Caco-2 (cell line): ENCODE data around the gene GPR143. TPM values are rescaled to one million over a fixed set of nuclear protein-coding genes. Genes with fewer than 3 reads are reported as not detected.

Experiments
- BruUV-seq: library from RNA; stranded (reverse); fragments of 400-500 nt; replicated peaks from 2 replicates; lab custom pipeline; 2021; lab: Mats Ljungman, UMichigan
- CTCF ChIA-PET: fragments of 300-600 bp; sonication (Branson Sonifier 250); formaldehyde crosslinking; loops from one replicate; lab custom pipeline; 2022; ENCODE audit warnings: antibody characterized with exemption; lab: Charles Lee
- POLR2A ChIA-PET: fragments of 300-600 bp; sonication (Branson Sonifier 250); formaldehyde crosslinking; loops from one replicate; lab custom pipeline; 2022; ENCODE audit warnings: antibody characterized with exemption; lab: Charles Lee
- DNase-seq, 2 experiments: peaks; one replicate each; pipeline versions ENCODE4 v3.0.0 to v3.0.0-alpha.2; 2020 to 2022
- H3K27me3 ChIP-seq: replicated peaks from 2 replicates; pipeline ENCODE4 v1.6.0; 2011; ENCODE audit warnings: low read length; ENCODE audit not compliant: control insufficient read depth, insufficient read depth
- H3K36me3 ChIP-seq: 2 replicates; pipeline ENCODE4 v1.5.1; 2011; ENCODE audit warnings: low read length; ENCODE audit not compliant: control insufficient read depth, insufficient read depth
- H3K4me1 ChIP-seq: fragments of 250-450 bp; sonication (Bioruptor Pico); 2 replicates; pipeline ENCODE4 v1.5.1; 2020; ENCODE audit warnings: mild to moderate bottlenecking
- H3K4me3 ChIP-seq: 2 replicates; pipeline ENCODE4 v1.5.1; 2011; ENCODE audit warnings: low read depth, mild to moderate bottlenecking, control low read depth, low read length
- H3K9me3 ChIP-seq: fragments of 250-450 bp; sonication (Bioruptor Pico); 2 replicates; pipeline ENCODE4 v1.5.1; 2020; ENCODE audit warnings: mild to moderate bottlenecking, moderate library complexity
- H3K27ac Mint-ChIP-seq: one replicate; pipeline ENCODE4 v1.8.0; 2022; ENCODE audit warnings: mixed read lengths; ENCODE audit not compliant: unreplicated experiment
- H3K27me3 Mint-ChIP-seq: one replicate; pipeline ENCODE4 v1.8.0; 2022; ENCODE audit warnings: mixed read lengths; ENCODE audit not compliant: insufficient read depth, unreplicated experiment
- H3K36me3 Mint-ChIP-seq: one replicate; pipeline ENCODE4 v1.8.0; 2022; ENCODE audit warnings: mild to moderate bottlenecking, mixed read lengths; ENCODE audit not compliant: insufficient read depth, unreplicated experiment
- H3K4me1 Mint-ChIP-seq: one replicate; pipeline ENCODE4 v1.8.0; 2022; ENCODE audit warnings: low read depth, mixed read lengths; ENCODE audit not compliant: unreplicated experiment
- H3K4me3 Mint-ChIP-seq: one replicate; pipeline ENCODE4 v1.8.0; 2022; ENCODE audit warnings: mild to moderate bottlenecking, moderate library complexity, mixed read lengths; ENCODE audit not compliant: unreplicated experiment
- H3K9me3 Mint-ChIP-seq: one replicate; pipeline ENCODE4 v1.8.0; 2022; ENCODE audit warnings: mixed read lengths; ENCODE audit not compliant: unreplicated experiment
- intact Hi-C: fragments of 100-400 bp; cut with micrococcal nuclease; formaldehyde crosslinking; loops from one replicate; pipeline ENCODE4 v1.10.0; 2022; ENCODE audit not compliant: unreplicated experiment
- total RNA-seq: library from RNA; stranded (reverse); gene quantifications from 2 replicates; pipeline ENCODE4 v1.2.3, GENCODE V29; 2022
- TF ChIP-seq, protein P1 (sequence below), 2 experiments: fragments of 200-600 bp in 1 of 2; IDR thresholded peaks; 1 replicate in 1 of 2; 2 replicates in 1 of 2; pipeline versions ENCODE4 v1.5.1 to v1.8.0; 2011 to 2022; ENCODE audit warnings: antibody characterized with exemption in 1 of 2, control low read depth in 1 of 2, inconsistent platforms in 1 of 2, low read depth in 1 of 2, low read length in 1 of 2, mild to moderate bottlenecking in 1 of 2, moderate library complexity in 1 of 2; ENCODE audit not compliant: insufficient read depth in 1 of 2, severe bottlenecking in 1 of 2, unreplicated experiment in 1 of 2

Gene GPR143
- total RNA-seq, 1 experiment from 2014 or later = 8.0 TPM

DNA sequence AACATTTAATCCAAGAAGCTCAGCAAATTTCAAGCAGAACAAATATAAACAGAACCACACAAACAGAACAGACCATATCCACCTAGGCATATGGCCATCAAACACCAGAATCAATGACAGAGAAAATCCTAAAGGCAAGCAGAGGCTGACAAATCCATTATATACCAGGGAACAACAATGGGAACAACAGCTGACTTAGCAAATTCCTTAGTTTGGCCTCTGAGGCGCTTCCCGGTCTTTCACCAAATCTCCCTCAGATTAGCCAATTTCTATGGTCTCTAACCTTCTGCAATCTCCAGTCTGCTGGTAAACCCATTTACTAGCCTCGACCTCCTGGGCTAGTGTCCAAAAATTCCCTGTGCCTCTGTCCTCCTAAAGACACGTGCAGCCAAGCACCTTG, 59.2 kb downstream of the GPR143 start:
- no peaks in the 10 kb centered on the region for H3K27me3 Mint-ChIP-seq
- intact Hi-C loops = loop anchor here (5.0 kb wide), 1 partner anchor 884 kb away; no protein-coding TSS in a partner anchor
- H3K27ac Mint-ChIP-seq = no peak overlapping the region
- POLR2A ChIA-PET = no interaction called here
- CTCF ChIA-PET = no interaction called here
- BruUV-seq = no TSS peak
- H3K27me3 ChIP-seq = no peaks in the 10 kb centered on the region
- TF ChIP-seq, protein P1, sequence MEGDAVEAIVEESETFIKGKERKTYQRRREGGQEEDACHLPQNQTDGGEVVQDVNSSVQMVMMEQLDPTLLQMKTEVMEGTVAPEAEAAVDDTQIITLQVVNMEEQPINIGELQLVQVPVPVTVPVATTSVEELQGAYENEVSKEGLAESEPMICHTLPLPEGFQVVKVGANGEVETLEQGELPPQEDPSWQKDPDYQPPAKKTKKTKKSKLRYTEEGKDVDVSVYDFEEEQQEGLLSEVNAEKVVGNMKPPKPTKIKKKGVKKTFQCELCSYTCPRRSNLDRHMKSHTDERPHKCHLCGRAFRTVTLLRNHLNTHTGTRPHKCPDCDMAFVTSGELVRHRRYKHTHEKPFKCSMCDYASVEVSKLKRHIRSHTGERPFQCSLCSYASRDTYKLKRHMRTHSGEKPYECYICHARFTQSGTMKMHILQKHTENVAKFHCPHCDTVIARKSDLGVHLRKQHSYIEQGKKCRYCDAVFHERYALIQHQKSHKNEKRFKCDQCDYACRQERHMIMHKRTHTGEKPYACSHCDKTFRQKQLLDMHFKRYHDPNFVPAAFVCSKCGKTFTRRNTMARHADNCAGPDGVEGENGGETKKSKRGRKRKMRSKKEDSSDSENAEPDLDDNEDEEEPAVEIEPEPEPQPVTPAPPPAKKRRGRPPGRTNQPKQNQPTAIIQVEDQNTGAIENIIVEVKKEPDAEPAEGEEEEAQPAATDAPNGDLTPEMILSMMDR (IDR thresholded peaks at IDR 0.05; ENCODE audit: insufficient read depth in 1 of 2, low read depth in 1 of 2, low read length in 1 of 2, severe bottlenecking in 1 of 2, unreplicated experiment in 1 of 2) = no peak
- H3K36me3 Mint-ChIP-seq = peaks cover 69% of the 10 kb centered on the region
- 0 out of 2 replicates have a peak, but pooled peaks cover 4% of the 10 kb centered on the region for H3K4me1 ChIP-seq
- no peaks in the 10 kb centered on the region for H3K36me3 ChIP-seq
- no peaks in the 10 kb centered on the region for H3K9me3 Mint-ChIP-seq
- peaks cover 17% of the 10 kb centered on the region for H3K4me1 Mint-ChIP-seq
- no peak overlapping the region for H3K4me3 Mint-ChIP-seq
- no peaks in the 10 kb centered on the region for H3K9me3 ChIP-seq
- H3K4me3 ChIP-seq = no peak overlapping the region
- DNase-seq = no peak

DNA sequence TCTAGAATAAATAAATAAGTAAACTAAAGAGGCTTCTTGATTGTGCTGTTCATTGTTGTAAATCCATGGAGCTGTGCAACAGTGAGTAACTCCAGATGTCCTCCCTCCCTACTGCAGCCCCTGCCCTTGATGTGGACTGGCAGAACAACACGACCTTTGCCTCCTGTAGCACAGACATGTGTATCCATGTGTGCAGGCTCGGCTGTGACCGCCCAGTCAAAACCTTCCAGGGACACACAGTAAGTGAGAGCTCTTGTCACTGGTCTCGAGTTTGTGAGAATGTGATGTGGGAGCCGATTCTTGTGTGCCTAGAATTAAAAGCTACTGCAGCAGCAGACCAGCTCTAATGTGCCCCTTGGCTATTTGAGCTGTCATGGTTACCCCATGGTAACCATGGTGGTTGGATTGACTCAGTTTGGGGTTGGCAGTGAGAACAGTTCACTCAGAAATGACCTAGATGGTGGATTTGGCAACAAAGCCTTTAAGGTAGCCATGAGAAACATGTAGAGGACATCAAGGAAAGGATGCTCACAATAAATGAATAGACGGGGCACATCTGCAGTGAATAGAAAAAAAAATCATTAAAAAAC, 60.7 kb downstream of the GPR143 start:
- DNase-seq = no peak
- CTCF ChIA-PET = no interaction called here

DNA sequence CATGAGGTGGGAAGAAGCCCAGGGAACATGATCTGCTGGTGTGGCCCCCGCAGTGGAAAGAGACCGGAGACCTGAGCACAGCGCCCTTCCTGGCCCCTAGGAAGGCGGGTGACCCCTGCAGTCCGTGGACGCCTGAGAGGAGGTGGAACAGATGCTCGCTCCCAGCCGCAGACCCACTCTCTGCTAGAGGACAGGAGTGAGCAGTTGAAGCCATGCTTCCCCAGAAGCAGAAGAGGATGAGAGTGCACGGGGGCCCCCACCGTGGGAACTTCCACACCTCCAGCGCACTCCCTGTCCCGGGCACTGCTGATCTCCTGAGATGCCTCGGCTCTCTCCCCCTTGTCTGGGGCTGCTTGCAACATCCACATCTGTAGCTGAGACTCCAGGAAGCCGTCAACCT, 62.2 kb downstream of the GPR143 start:
- Histone ChIP-seq H3K4me3 (no peak overlapping the region), H3K27me3 (no peaks in the 10 kb centered on the region), H3K36me3 (no peaks in the 10 kb centered on the region), H3K9me3 (no peaks in the 10 kb centered on the region), H3K4me1 (no peaks in the 10 kb centered on the region)
- BruUV-seq = no TSS peak
- Mint-ChIP-seq H3K4me3 (no peak overlapping the region), H3K27ac (no peak overlapping the region), H3K36me3 (peaks cover 68% of the 10 kb centered on the region), H3K9me3 (no peaks in the 10 kb centered on the region), H3K27me3 (no peaks in the 10 kb centered on the region), H3K4me1 (peaks cover 10% of the 10 kb centered on the region)
- intact Hi-C loops = no loop called here
- TF ChIP-seq, protein P1 (IDR thresholded peaks at IDR 0.05; ENCODE audit: insufficient read depth in 1 of 2, low read depth in 1 of 2, low read length in 1 of 2, severe bottlenecking in 1 of 2, unreplicated experiment in 1 of 2) = no peak
- ChIA-PET CTCF (no interaction called here), POLR2A (no interaction called here)
- no peak for DNase-seq

More for the DNA sequence above, 60.7 kb downstream of the GPR143 start:
- H3K27ac Mint-ChIP-seq = no peak overlapping the region
- intact Hi-C loops = loop anchor here (5.0 kb wide), 1 partner anchor 883 kb away; no protein-coding TSS in a partner anchor
- POLR2A ChIA-PET = no interaction called here
- Histone ChIP-seq H3K9me3 (no peaks in the 10 kb centered on the region), H3K4me3 (no peak overlapping the region), H3K4me1 (0 out of 2 replicates have a peak, but pooled peaks cover 4% of the 10 kb centered on the region), H3K27me3 (no peaks in the 10 kb centered on the region), H3K36me3 (no peaks in the 10 kb centered on the region)
- H3K4me1 Mint-ChIP-seq = peaks cover 17% of the 10 kb centered on the region
- H3K27me3 Mint-ChIP-seq = no peaks in the 10 kb centered on the region
- TF ChIP-seq, protein P1 (IDR thresholded peaks at IDR 0.05; ENCODE audit: insufficient read depth in 1 of 2, low read depth in 1 of 2, low read length in 1 of 2, severe bottlenecking in 1 of 2, unreplicated experiment in 1 of 2) = no peak
- peaks cover 75% of the 10 kb centered on the region for H3K36me3 Mint-ChIP-seq
- no TSS peak for BruUV-seq
- H3K4me3 Mint-ChIP-seq = no peak overlapping the region
- H3K9me3 Mint-ChIP-seq = no peaks in the 10 kb centered on the region
